GM13977 (cell line): ENCODE results near the gene CCDC192.

ENCODE experiments used
- DNase-seq: peaks from one replicate; pipeline ENCODE4 v3.0.0; 2012; ENCODE audit warnings: low spot score
- CTCF ChIP-seq: IDR thresholded peaks from 2 replicates; pipeline ENCODE4 v1.5.1; 2012; ENCODE audit warnings: mild to moderate bottlenecking, control low read depth; ENCODE audit not compliant: insufficient read depth; ENCODE audit errors: extremely low read depth, missing control alignments
- in situ Hi-C: fragments of 300-500 bp; cut with MboI; formaldehyde crosslinking; loops from one replicate; pipeline ENCODE4 v1.12.0; 2022; ENCODE audit warnings: low sequenced_read_pairs, low pct_unique_long_range_greater_than_20kb, mixed read lengths, inconsistent platforms; ENCODE audit not compliant: unreplicated experiment

Gene CCDC192

DNA sequence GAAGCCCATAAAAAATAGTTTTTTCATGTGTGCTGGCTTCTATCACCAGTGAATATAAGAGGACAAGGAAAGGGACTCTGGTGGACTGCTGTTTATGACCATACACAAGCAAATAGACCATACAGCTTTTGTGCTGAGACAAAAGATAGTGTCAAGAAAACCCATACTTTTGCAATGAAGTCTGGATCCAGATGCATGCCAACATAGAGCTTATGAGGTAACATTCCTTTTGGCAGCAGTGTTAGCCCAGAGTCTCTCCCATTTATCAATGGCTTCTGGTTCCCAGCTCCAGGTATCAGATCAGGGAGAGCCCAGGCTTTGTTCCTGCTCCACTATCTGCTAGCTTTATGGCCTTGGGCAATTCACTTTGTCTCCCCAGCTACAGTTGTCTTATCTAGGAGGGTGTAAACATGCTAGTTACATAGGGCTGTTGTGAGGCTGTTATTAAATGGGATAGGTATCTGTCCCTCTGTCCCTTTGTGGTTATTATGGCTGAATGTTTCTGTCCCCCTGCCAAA, 55.6 kb downstream of the CCDC192 start:
- in situ Hi-C loops: no loop called here
- TF ChIP-seq CTCF: no peak
- no peak for DNase-seq

DNA sequence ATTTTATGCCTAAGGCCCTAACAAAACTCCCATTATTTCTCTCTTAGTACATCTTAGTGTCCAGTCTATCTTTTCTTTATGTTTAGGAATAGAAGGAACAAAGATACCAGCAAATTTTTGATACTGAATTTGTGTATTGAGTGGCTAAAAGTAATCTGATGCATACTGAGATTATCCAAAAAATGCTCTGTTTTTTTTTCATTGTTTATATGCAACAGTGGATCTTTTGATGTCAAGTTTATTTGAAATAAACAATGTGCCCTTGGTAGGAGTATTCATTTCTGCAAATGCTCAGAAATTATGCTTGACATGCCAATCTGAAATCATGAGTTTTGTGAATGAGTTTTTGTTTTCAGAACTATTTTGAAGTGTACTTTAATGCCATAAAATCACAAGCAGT, 58.7 kb downstream of the CCDC192 start:
- TF ChIP-seq CTCF: no peak
- in situ Hi-C loops: loop anchor here (10.0 kb wide), 1 partner anchor 443 kb away; no protein-coding TSS in a partner anchor
- no peak for DNase-seq

GRCh38 chr5:127762412-127762811, 59.2 kb downstream of the CCDC192 start:
- in situ Hi-C loops: loop anchor here (10.0 kb wide), 1 partner anchor 442 kb away; no protein-coding TSS in a partner anchor
- DNase-seq: no peak
- no peak for TF ChIP-seq CTCF

GRCh38 chr5:127766676-127767335, 63.6 kb downstream of the CCDC192 start:
- no peak for TF ChIP-seq CTCF
- DNase-seq: no peak
- in situ Hi-C loops: loop anchor here (10.0 kb wide), 1 partner anchor 438 kb away; no protein-coding TSS in a partner anchor

DNA sequence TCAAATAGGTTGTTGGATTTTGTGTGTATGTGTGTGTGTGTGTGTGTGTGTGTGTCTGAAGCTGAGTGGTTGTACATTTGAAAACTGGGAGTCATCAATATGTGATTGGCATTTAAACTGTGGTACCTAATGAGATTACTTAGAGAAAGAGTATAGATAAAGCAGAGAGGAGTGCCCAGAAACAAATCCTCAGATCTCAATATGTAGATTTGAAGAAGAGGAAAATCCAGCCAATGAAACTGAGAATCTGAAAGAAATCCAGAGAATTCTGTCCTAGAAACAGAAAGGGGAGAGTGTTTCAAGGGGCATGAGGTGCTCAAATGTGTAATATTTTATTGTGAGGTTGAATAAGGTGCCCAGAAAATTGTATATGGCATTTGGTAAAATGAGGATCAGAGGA, 66.2 kb downstream of the CCDC192 start:
- DNase-seq: no peak
- no peak for TF ChIP-seq CTCF
- in situ Hi-C loops: loop anchor here (10.0 kb wide), 1 partner anchor 435 kb away; no protein-coding TSS in a partner anchor

- in situ Hi-C loops: no loop called here
- DNase-seq: no peak
- no peak for TF ChIP-seq CTCF
These were observed 67.1 kb downstream of the CCDC192 start for GRCh38 chr5:127770272-127770671.

DNA sequence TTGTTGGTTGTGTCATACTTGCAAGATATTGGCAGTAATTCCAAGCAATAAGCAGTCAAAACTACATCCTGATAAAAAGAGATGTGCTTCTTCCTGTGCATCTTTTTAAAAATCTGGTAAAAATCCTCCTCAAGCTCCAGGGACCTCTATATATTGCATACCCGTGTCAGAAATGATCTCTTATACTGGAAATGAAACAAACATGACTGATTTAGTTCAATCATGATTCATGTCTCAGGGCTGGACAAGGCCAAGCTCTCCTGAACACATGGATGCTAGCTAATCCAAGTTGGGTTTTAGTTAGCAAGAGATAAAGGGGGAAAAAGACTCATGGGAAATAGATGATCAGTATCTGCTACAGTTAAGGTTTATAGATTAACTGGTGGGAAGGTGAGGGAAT, 69.3 kb downstream of the CCDC192 start:
- in situ Hi-C loops: no loop called here
- no peak for DNase-seq
- no peak for TF ChIP-seq CTCF
